Kidney (tissue), 14 donors: ENCODE data around the gene KCNH4. TPM values are rescaled to one million over a fixed set of nuclear protein-coding genes. Genes with fewer than 3 reads are reported as not detected.

Experiments
- DNase-seq, 5 donors: peaks; one replicate each; pipeline ENCODE4 v3.0.0-alpha.2; 2013 to 2020
- FAIRE-seq: peaks from 2 replicates; lab custom pipeline; 2012; peaks lifted over from hg19 to GRCh38; lab: Jason Lieb, UNC
- H3K27ac ChIP-seq, 2 donors: one replicate each; pipeline ENCODE4 v1.7.0; 2013; ENCODE audit warnings: low read depth in 2 of 2, low read length in 2 of 2, inconsistent platforms in 1 of 2
- H3K27me3 ChIP-seq: one replicate; pipeline ENCODE4 v1.7.1; 2013; ENCODE audit warnings: low read length, inconsistent platforms; ENCODE audit not compliant: control insufficient read depth, insufficient read depth
- H3K36me3 ChIP-seq, 3 donors: one replicate each; pipeline versions ENCODE4 v1.7.0 to v1.7.1; 2013; ENCODE audit warnings: low read length in 3 of 3, control low read depth in 1 of 3, inconsistent platforms in 1 of 3; ENCODE audit not compliant: insufficient read depth in 3 of 3, control insufficient read depth in 2 of 3
- H3K4me1 ChIP-seq, 3 donors: one replicate each; pipeline versions ENCODE4 v1.7.0 to v1.7.1; 2013; ENCODE audit warnings: low read length in 3 of 3, inconsistent platforms in 1 of 3, low read depth in 1 of 3; ENCODE audit not compliant: control insufficient read depth in 2 of 3, insufficient read depth in 2 of 3
- H3K4me3 ChIP-seq, 3 donors: one replicate each; pipeline versions ENCODE4 v1.7.0 to v1.8.1; 2013; ENCODE audit warnings: low read length in 3 of 3, control low read depth in 1 of 3, inconsistent platforms in 1 of 3
- H3K9ac ChIP-seq, 3 donors: one replicate each; pipeline versions ENCODE4 v1.7.0 to v1.7.1; 2013; ENCODE audit warnings: low read length in 3 of 3, control low read depth in 1 of 3, inconsistent platforms in 1 of 3
- H3K9me3 ChIP-seq, 3 donors: one replicate each; pipeline versions ENCODE4 v1.7.0 to v1.7.1; 2013; ENCODE audit warnings: low read length in 3 of 3, control low read depth in 1 of 3, inconsistent platforms in 1 of 3; ENCODE audit not compliant: control insufficient read depth in 2 of 3, insufficient read depth in 1 of 3
- intact Hi-C: fragments of 100-400 bp; cut with DNase I; formaldehyde crosslinking; loops from one replicate; pipeline ENCODE4 v1.11.1; 2022
- polyA plus RNA-seq: library from polyadenylated mRNA; stranded (reverse); fragments of 350-450 nt; fragmentation: Illumina TruSeq; extraction: RNeasy Lipid Tissue Mini Kit (QIAGEN cat#74804); gene quantifications from one replicate; pipeline ENCODE4 v1.2.3, GENCODE V29; 2014; ENCODE audit warnings: low read depth, low replicate concordance; ENCODE audit not compliant: insufficient read depth
- total RNA-seq: library from RNA; stranded (reverse); fragmentation: NEBNext Ultra II Directional; extraction: Animal tissue kit (Norgen Biotek cat#: 25700); gene quantifications from one replicate; pipeline ENCODE4 v1.2.1, GENCODE V29; 2021
- TF ChIP-seq, protein P1 (sequence below): IDR thresholded peaks from 3 replicates; pipeline ENCODE4 v1.5.1; 2012; ENCODE audit warnings: mild to moderate bottlenecking, moderate library complexity, borderline replicate concordance; ENCODE audit not compliant: insufficient read depth; ENCODE audit errors: extremely low read depth
- donor health status: control.
- donor health status: control.
- donor health status: control.
- donor health status: control.
- donor health status: control.
- donor health status: DM: yes; HTN: yes; CAD: no.
- donor health status: Normal renal cell carcinoma (clear cell type).

KCNH4 gene
- total and polyA plus RNA-seq, 2 donors from 2014 or later, result 0.35 TPM; not detected in 1

DNA sequence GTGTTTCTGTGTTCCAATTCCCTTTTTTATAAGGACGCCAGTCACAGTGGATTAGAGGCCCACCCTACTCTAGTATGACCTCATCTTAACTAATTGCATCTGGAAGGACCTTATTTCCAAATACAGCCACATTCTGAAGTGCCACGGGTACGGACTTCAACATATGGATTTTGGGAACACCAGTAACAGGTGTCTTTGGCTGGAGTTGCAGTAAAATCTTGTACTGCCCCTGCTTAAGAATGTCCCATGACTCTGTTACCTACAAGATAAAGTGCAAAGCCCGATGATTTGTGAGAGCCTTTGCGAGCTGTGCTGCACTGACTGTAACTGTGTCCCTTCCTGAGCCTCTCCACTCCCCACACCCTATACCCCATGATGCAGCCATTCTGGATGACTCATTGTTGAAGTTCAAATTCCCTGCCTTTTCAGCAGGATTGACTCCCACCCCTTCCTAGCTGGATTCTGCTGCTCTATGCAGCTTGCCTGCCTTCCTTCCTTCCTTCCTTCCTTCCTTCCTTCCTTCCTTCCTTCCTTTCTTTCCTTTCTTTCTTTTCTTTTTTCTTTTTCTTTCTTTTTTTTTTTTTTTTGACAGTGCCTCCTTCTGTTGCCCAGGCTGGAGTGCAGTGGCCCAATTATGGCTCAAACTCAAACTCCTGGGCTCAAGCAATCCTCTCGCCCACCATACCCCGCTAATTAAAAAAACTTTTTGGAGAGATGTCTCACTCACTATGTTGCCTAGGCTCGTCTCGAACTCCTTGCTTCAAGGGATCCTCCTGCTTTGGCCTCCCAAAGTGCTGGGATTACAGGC lies 2.2 kb upstream of the KCNH4 start:
- TF ChIP-seq, protein P1, sequence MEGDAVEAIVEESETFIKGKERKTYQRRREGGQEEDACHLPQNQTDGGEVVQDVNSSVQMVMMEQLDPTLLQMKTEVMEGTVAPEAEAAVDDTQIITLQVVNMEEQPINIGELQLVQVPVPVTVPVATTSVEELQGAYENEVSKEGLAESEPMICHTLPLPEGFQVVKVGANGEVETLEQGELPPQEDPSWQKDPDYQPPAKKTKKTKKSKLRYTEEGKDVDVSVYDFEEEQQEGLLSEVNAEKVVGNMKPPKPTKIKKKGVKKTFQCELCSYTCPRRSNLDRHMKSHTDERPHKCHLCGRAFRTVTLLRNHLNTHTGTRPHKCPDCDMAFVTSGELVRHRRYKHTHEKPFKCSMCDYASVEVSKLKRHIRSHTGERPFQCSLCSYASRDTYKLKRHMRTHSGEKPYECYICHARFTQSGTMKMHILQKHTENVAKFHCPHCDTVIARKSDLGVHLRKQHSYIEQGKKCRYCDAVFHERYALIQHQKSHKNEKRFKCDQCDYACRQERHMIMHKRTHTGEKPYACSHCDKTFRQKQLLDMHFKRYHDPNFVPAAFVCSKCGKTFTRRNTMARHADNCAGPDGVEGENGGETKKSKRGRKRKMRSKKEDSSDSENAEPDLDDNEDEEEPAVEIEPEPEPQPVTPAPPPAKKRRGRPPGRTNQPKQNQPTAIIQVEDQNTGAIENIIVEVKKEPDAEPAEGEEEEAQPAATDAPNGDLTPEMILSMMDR, result no peak
- FAIRE-seq (no peak), DNase-seq (no peak)
- Histone ChIP-seq H3K4me3 (peak overlapping the region in 2 of 3 donors; percentile 60 to 66), H3K4me1 (peaks cover 0 to 20% (median 0%) of the 10 kb centered on the region in 3 donors), H3K27ac (no peak overlapping the region), H3K9me3 (no peaks in the 10 kb centered on the region), H3K27me3 (peaks cover 19% of the 10 kb centered on the region), H3K9ac (peak overlapping the region in 1 of 3 donors; percentile 17), H3K36me3 (no peaks in the 10 kb centered on the region)
- intact Hi-C loops, result no loop called here

DNA sequence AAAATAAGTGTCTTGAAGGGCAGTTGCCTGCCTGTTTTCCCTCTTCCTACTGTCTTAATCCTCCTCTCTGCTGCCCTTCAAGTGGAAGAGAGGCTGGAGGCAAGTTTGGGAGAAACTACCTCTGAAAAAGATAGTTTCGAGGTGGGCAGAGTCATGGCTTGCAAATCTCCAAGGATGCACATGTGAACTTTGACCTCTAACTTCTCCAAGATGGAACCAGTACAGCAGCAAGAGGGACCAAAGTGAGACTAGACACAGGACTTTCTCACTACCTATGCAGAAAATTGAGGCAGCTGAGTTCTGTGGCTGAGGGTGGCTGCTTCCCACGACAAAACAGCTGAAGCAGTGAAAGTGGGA lies 887 bp upstream of the KCNH4 start:
- H3K27me3 ChIP-seq, result peaks cover 19% of the 10 kb centered on the region
- H3K27ac ChIP-seq, result no peak overlapping the region
- no peak overlapping the region for H3K9ac ChIP-seq
- H3K9me3 ChIP-seq, result no peaks in the 10 kb centered on the region
- no peak for FAIRE-seq
- DNase-seq, result no peak
- peaks cover 0 to 20% (median 0%) of the 10 kb centered on the region in 3 donors for H3K4me1 ChIP-seq
- TF ChIP-seq, protein P1, result no peak
- H3K4me3 ChIP-seq, result no peak overlapping the region
- H3K36me3 ChIP-seq, result no peaks in the 10 kb centered on the region
- intact Hi-C loops, result no loop called here

DNA sequence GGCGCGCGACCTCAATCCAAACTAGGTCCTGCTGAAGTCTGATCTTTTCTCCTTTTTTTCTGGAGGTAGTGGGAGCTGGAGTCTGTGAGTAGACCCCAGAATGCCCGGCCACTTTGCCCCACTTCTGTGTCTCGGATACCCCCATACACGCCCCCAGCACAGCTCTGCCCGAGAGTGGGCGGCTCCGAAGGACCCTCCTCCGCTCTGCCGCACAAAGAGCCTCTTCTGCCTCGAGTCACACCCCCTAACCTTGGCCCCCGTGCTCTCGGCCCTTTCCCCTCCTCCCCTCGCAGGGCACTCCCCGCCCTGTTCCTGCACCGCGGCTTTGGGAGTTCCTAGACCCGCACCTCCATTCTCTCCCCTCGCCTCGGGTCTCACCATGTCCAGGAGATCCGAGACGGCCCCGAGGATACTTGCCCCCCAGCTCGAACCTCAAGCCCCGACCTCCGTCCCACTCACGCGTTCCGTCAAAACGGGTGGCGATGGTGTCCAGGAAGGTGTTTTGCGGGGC lies 476 bp downstream of the KCNH4 start:
- H3K27ac ChIP-seq, result no peak overlapping the region
- no peaks in the 10 kb centered on the region for H3K36me3 ChIP-seq
- no peak overlapping the region for H3K4me3 ChIP-seq
- intact Hi-C loops, result no loop called here
- peaks cover 19% of the 10 kb centered on the region for H3K27me3 ChIP-seq
- TF ChIP-seq, protein P1, result no peak
- H3K9me3 ChIP-seq, result no peaks in the 10 kb centered on the region
- FAIRE-seq, result no peak
- DNase-seq, result no peak
- H3K4me1 ChIP-seq, result peaks cover 0 to 20% (median 0%) of the 10 kb centered on the region in 3 donors
- no peak overlapping the region for H3K9ac ChIP-seq
